ENCODE measurements around the gene GNG12.

The GNG12 gene

GRCh38 chr1:67860776-67861175 is 27.5 kb upstream of the GNG12 start:
- Histone ChIP-seq H3K4me2 (ENCODE audit: low read depth, low read length, poor library complexity, severe bottlenecking) (no peak overlapping the region), H2AFZ (ENCODE audit: low read depth, low read length, severe bottlenecking) (no peak overlapping the region), H3K9me3 (ENCODE audit: insufficient read depth, low read length) (no peaks in the 10 kb centered on the region), H3K9me2 (replicated peaks; ENCODE audit: insufficient read depth, low read length) (no peaks in the 10 kb centered on the region), H3K4me3 (ENCODE audit: insufficient read depth, low read length, poor library complexity, severe bottlenecking) (no peak overlapping the region), H3K27ac (ENCODE audit: low read depth, low read length) (no peak overlapping the region), H3K36me3 (ENCODE audit: low read length) (no peaks in the 10 kb centered on the region), H3K27me3 (ENCODE audit: low read length) (no peaks in the 10 kb centered on the region), H3K9ac (ENCODE audit: low read length) (no peak overlapping the region), H3F3A (ENCODE audit: insufficient read depth) (no peaks in the 10 kb centered on the region), H4K20me1 (ENCODE audit: low read depth, low read length) (no peaks in the 10 kb centered on the region), H3K79me2 (ENCODE audit: insufficient read depth, low read length) (no peaks in the 10 kb centered on the region)
- TF ChIP-seq EZH2phosphoT487 (conservative IDR thresholded peaks at IDR 0.05; ENCODE audit: low read length) = no peak
- TF ChIP-seq CTCF (IDR thresholded peaks at IDR 0.05; ENCODE audit: insufficient read depth, low read length, poor library complexity, severe bottlenecking) = no peak

GRCh38 chr1:67856921-67857320 is 23.7 kb upstream of the GNG12 start:
- Histone ChIP-seq H3K9ac (ENCODE audit: low read length) (no peak overlapping the region), H3K9me3 (ENCODE audit: insufficient read depth, low read length) (no peaks in the 10 kb centered on the region), H2AFZ (ENCODE audit: low read depth, low read length, severe bottlenecking) (no peak overlapping the region), H3K4me2 (ENCODE audit: low read depth, low read length, poor library complexity, severe bottlenecking) (no peak overlapping the region), H3K36me3 (ENCODE audit: low read length) (no peaks in the 10 kb centered on the region), H3K79me2 (ENCODE audit: insufficient read depth, low read length) (no peaks in the 10 kb centered on the region), H3K27ac (ENCODE audit: low read depth, low read length) (no peak overlapping the region), H3K9me2 (replicated peaks; ENCODE audit: insufficient read depth, low read length) (no peaks in the 10 kb centered on the region), H3K4me3 (ENCODE audit: insufficient read depth, low read length, poor library complexity, severe bottlenecking) (no peak overlapping the region), H3F3A (ENCODE audit: insufficient read depth) (no peaks in the 10 kb centered on the region), H4K20me1 (ENCODE audit: low read depth, low read length) (no peaks in the 10 kb centered on the region), H3K27me3 (ENCODE audit: low read length) (0 out of 2 replicates have a peak, but pooled peaks cover 3% of the 10 kb centered on the region)
- TF ChIP-seq EZH2phosphoT487 (conservative IDR thresholded peaks at IDR 0.05; ENCODE audit: low read length) (no peak), CTCF (IDR thresholded peaks at IDR 0.05; ENCODE audit: insufficient read depth, low read length, poor library complexity, severe bottlenecking) (no peak)

GRCh38 chr1:67855961-67856360 is 22.7 kb upstream of the GNG12 start:
- TF ChIP-seq CTCF (IDR thresholded peaks at IDR 0.05; ENCODE audit: insufficient read depth, low read length, poor library complexity, severe bottlenecking) = no peak
- no peak for TF ChIP-seq EZH2phosphoT487 (conservative IDR thresholded peaks at IDR 0.05; ENCODE audit: low read length)
- Histone ChIP-seq H2AFZ (ENCODE audit: low read depth, low read length, severe bottlenecking) (no peak overlapping the region), H3K27ac (ENCODE audit: low read depth, low read length) (no peak overlapping the region)

More at GRCh38 chr1:67855961-67856360, 22.7 kb upstream of the GNG12 start:
- Histone ChIP-seq H3K79me2 (ENCODE audit: insufficient read depth, low read length) (no peaks in the 10 kb centered on the region), H3K9me3 (ENCODE audit: insufficient read depth, low read length) (no peaks in the 10 kb centered on the region), H3K4me2 (ENCODE audit: low read depth, low read length, poor library complexity, severe bottlenecking) (no peak overlapping the region), H3K4me3 (ENCODE audit: insufficient read depth, low read length, poor library complexity, severe bottlenecking) (no peak overlapping the region), H3K9me2 (replicated peaks; ENCODE audit: insufficient read depth, low read length) (no peaks in the 10 kb centered on the region), H3K27me3 (ENCODE audit: low read length) (0 out of 2 replicates have a peak, but pooled peaks cover 3% of the 10 kb centered on the region), H3F3A (ENCODE audit: insufficient read depth) (no peaks in the 10 kb centered on the region), H3K9ac (ENCODE audit: low read length) (no peak overlapping the region), H4K20me1 (ENCODE audit: low read depth, low read length) (no peaks in the 10 kb centered on the region), H3K36me3 (ENCODE audit: low read length) (no peaks in the 10 kb centered on the region)

All from SU-DHL-6 (cell line).